HG03469 (cell line): ENCODE results near the gene IMPDH1.

Experiments
- ATAC-seq: cut with Tn5 transposase; IDR thresholded peaks from one replicate; pipeline ENCODE4 v1.9.1; 2021; ENCODE audit warnings: mild to moderate bottlenecking, moderate library complexity, moderate number of reproducible peaks; ENCODE audit not compliant: unreplicated experiment

The IMPDH1 gene

GRCh38 chr7:128406314-128407232 is 3.2 kb downstream of the IMPDH1 start:
- no peak for ATAC-seq

- ATAC-seq, result no peak
These were observed 4.1 kb downstream of the IMPDH1 start for GRCh38 chr7:128405471-128406313.

- no peak for ATAC-seq
These were observed 4.8 kb downstream of the IMPDH1 start for GRCh38 chr7:128404886-128405470.

GRCh38 chr7:128404143-128404681 is 5.6 kb downstream of the IMPDH1 start:
- ATAC-seq, result no peak

- no peak for ATAC-seq
These were observed 6.1 kb downstream of the IMPDH1 start for GRCh38 chr7:128403676-128404075.

DNA sequence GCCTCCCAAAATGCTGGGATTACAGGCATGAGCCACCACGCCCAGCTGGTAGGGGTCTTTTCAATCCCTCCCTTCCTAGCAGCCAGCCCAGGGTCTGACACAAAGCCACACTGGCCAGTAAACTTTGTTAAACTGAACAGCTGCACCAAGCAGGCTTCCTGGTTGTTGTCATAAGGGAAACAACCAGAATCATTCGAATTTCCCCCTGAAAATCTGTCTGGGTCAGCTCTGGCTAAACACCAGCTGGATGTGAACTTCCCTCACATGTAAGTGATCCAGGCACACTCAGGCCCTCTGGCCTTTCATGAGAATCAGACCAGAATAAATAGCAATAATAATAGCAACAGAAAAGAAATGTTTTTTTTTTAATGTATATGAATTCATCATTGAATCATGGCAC is 7.4 kb downstream of the IMPDH1 start:
- no peak for ATAC-seq

GRCh38 chr7:128400566-128400965 is 9.2 kb downstream of the IMPDH1 start:
- ATAC-seq, result no peak

DNA sequence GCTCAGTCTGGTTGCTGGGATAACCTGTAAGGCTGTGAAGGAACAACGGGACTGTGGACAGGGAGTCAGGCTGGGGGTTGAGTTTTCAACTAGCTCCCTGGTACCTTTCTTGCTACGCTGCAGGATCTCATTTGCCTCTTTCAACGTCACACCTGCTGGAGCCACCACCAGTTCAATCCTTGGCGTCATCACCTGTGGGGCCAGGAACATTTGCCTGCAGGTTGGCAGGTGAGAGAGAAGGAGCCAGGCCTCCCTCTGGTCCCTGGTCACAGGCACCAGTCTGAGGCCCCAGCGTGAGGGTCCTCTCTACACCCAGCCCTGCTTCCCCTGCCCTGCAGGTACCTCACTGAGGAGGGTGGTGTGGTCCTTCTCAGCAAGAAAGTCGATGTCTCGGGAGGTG is 9.8 kb downstream of the IMPDH1 start:
- no peak for ATAC-seq

DNA sequence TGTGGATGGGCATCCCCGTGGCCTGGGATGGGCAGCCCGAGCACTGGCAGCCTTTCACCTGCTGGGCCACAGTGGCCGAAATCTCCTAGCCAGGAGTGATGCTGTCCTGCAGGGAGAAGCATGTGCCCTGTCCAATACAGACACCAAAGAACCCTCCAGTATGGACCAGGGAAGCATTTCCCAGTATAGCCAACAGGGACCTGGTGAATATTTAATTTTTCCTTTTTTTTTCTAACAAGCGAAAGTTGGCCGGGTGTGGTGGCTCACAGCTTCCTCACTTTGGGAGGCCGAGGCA is 11.0 kb downstream of the IMPDH1 start:
- ATAC-seq, result no peak

DNA sequence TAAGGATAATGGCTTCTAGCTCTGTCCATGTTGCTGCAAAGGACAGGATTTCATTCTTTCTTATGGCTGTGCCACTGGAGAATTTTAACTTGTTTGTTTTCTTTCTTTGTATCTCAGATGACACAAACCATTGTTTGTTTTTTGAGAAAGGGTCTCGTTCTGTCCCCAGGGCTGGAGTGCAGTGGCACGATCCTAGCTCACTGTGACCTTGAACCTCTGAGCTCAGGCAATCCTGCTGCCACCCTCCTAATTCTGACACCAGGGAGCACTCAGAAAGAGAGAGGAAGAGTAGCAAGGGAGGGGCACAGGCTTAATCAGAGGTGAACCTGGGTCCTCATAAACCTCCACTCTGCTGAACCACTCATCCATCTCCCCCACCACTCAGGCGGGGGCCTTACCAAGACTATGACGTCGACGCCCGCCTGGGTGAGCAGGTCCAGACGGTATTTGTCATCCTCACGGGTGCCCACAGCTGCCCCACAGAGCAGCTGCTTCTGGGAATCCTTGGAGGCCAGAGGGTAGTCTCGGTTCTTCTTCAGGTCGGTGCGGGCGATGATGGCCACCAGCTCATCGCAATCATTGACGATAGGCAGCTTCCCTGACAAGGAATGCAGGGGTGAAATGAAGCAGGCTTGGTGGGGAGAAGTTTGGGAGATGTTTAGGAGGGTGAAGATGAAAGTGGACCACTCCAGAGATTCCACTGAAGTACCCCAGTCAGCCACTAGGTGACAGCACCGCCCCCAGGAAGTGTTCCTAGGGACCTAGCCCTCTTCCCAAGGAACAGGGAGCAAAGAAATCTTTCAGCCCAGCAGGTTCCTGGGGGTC is 11.6 kb downstream of the IMPDH1 start:
- ATAC-seq, result no peak

- ATAC-seq, result no peak
These were observed 13.4 kb downstream of the IMPDH1 start for GRCh38 chr7:128396357-128396756.

DNA sequence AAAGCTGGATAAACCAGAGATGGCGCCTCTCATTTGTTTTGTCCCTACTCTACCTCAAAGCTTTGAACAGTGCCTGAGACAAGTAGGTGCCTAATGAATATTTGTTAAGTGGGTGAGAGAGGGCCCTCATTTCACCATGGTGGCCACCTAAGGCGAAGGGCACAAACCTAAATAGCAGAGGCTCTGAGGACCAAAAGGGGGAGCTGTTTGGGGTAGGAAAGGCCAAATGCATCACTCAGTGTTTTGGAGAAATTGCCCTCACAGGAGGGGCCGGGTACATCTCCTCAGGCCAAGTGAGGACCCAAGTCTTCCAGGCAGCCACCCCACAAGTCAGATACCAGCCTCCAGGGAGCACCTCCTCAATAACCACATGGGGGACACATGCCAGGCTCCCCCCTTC is 14.0 kb downstream of the IMPDH1 start:
- no peak for ATAC-seq

- ATAC-seq, result no peak
These were observed 14.8 kb downstream of the IMPDH1 start for GRCh38 chr7:128394904-128395496.

DNA sequence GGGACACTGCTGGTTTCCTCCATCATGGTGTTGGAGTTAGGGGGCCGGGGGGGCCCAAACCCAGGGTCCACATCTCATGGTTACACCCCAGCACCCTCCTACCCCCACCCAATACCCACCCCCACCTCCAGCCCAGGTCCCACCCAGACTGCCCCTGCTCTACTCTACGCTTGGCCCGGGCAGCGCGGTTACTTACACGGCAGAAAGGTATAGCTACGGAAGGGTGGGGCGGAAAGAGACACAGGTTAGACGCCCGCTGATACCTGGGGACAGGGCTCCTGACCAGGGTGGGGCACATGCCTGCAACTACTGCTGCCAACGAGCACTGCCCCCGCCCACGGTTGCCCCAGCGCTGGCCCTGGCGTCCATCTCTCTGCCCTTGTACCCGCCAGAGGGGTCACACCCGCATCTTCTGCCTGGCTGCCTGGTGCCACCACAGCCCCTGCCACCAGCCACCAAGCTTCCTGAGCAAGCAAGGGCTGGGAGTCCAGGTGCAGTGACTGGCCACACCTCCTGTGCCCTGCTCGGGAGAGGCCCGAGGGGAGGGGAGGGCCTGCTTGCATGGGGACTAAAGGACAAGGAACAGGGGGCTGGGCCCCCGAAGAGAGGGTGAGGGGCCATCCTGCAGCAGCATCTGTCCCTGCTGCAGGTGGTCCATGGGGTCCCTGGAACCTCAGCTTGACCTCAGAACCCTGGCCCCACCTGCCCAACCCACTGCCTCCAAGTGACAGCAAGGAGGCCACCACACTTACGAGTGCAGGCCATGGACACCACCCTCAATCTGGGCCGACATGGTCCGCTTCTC is 16.1 kb downstream of the IMPDH1 start:
- ATAC-seq, result no peak

DNA sequence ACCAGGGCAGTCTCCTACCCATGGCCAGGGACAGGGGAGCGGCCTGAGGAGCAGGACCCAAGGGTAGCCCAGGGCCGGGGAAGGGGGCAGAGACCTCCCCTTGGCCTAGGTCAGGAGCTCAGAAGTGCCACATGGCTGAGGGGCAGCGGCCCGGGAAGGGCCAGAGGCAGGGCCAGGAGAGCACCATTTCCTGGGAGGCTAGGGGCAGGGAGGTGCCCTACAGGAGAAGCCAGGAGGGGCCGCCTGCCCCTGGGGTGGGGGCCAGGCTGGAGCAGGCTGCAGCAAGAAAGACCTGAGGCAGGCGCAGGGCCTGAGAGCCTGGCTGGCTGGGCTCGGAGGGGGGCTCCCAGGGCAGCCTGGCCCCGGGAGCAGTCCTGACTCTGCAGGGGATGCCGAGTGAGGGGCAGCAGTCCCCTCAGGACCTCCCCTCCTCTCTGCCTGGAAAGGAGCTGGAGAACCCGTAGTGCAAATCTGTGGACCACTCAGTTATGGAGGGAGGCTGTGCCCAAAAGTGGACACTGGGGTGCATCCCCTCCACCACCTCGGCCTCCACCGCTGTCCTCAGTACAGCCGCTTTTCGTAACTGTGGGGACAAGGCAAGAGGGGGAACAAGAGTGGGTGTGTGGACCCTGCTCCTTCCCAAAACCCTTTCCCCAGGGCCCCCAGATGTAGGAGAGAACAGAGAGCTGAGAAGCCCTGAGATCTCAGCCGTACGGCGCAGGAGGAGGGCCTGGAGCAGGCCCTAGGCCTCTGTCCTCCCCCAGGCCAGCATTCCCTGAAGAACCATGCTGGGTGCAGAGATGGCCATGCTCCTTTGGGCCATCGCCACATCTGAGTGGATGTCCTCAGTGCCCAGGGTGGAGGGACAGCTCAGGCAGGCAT is 17.1 kb downstream of the IMPDH1 start:
- no peak for ATAC-seq

DNA sequence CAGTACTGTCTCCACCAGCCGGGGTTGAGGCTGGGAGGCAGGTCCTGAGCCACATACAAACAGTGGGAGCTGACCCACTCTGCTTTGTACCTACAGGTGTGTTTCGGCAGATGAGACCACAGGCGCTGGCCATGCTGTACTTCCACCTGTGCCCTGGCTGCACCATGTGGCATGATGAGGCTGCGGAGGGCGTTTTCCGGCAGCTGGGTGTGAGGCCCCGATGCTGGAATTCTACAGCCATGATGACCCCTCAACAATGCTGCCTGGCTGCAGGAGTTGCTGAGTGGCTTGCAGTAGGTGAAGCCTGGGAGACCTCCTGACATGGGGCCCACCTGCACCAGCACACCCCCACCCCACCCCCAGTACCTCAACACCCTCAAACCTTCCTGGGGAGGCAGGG is 18.0 kb downstream of the IMPDH1 start:
- no peak for ATAC-seq

DNA sequence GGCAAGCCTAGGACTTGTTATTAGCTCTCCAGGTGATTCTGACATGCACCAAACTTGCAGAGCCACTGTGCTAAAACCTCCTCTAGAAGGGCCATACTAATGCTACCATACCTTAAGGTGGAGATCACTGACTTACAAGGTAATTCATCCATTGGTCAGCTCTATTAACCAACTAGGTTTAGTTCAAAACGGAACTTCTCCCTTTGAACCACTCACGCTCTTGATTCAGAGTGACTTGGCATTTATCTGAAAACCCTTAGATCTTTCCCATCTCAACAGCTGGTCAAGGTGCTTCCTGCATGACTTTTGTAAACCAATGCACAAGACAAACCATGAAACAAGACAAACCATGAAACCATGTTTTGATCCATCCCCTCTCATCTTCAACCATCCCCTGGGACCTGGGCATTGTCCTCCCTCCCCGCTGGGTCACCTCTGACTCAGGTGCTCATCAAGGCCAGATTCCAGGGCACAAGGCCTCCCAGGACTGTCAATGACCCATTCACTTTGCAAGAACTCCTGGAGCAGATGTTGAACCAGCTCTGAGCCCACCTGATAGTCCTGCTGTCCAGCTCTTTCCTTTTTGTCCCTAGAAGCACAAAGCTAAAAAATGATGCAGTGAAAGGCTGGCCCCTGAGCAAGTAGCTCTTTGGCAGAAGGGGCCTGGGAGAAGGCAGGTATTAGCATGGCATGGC is 18.8 kb downstream of the IMPDH1 start:
- ATAC-seq, result no peak
